ENCODE measurements around the gene VPS16. TPM values are rescaled to one million over a fixed set of nuclear protein-coding genes. Genes with fewer than 3 reads are reported as not detected.

The VPS16 gene
- total RNA-seq, 1 experiment from 2014 or later = 38.1 TPM

GRCh38 chr20:2891343-2891742 lies 50.8 kb downstream of the VPS16 start:
- peaks cover 94% of the 10 kb centered on the region for H3K79me2 ChIP-seq (ENCODE audit: insufficient read depth, low read length)
- H3K9ac ChIP-seq (ENCODE audit: low read length) = no peak overlapping the region
- H3K9me3 ChIP-seq (ENCODE audit: control insufficient read depth in 1 of 2, insufficient read depth in 1 of 2, low read depth in 1 of 2, low read length in 2 of 2) = no peaks in the 10 kb centered on the region; a peak in 1 of 4 replicates
- no peaks in the 10 kb centered on the region for H3K27me3 ChIP-seq (ENCODE audit: insufficient read depth, low read length)
- intact Hi-C loops (cut with micrococcal nuclease) = no loop called here
- ChIA-PET CTCF (no interaction called here), POLR2A (no interaction called here), RAD21 (ENCODE audit: low non-redundant PET in 1 of 2, low total read pairs in 2 of 2, uncharacterized antibody in 2 of 2, unreplicated experiment in 2 of 2) (no interaction called here)
- no peak overlapping the region for H3K4me2 ChIP-seq (ENCODE audit: low read length)
- H3K4me3 ChIP-seq (replicated peaks in 1 of 2; ENCODE audit: low read depth in 1 of 2, low read length in 2 of 2) = no peak overlapping the region
- H3K4me1 ChIP-seq (ENCODE audit: control insufficient read depth in 1 of 2, insufficient read depth in 2 of 2, low read length in 2 of 2) = peaks cover 0 to 15% of the 10 kb centered on the region in 2 experiments; a peak in 2 of 4 replicates
- ATAC-seq (no peak), DNase-seq (ENCODE audit: low read depth, low spot score) (no peak)
- H3K36me3 ChIP-seq (ENCODE audit: control insufficient read depth in 1 of 2, insufficient read depth in 2 of 2, low read length in 2 of 2) = no peaks in the 10 kb centered on the region
- no TSS peak for BruUV-seq (replicated peaks)
- no peak overlapping the region for H2AFZ ChIP-seq (ENCODE audit: low read depth, low read length, poor library complexity, severe bottlenecking)
- no peak for TF ChIP-seq ZNF274 (IDR thresholded peaks at IDR 0.05; ENCODE audit: low read depth, low read length)
- TF ChIP-seq SIN3A (IDR thresholded peaks at IDR 0.05; ENCODE audit: low read depth) = no peak
- TF ChIP-seq POLR2A (IDR thresholded peaks at IDR 0.05; ENCODE audit: borderline replicate concordance, extremely low read depth, insufficient read depth, insufficient read length) = no peak
- no peak for TF ChIP-seq SP1 (IDR thresholded peaks at IDR 0.05; ENCODE audit: low read depth)
- no peak for TF ChIP-seq JUND (IDR thresholded peaks at IDR 0.05)
- TF ChIP-seq FOSL1 (IDR thresholded peaks at IDR 0.05; ENCODE audit: low read depth) = no peak
- TF ChIP-seq, protein P1, sequence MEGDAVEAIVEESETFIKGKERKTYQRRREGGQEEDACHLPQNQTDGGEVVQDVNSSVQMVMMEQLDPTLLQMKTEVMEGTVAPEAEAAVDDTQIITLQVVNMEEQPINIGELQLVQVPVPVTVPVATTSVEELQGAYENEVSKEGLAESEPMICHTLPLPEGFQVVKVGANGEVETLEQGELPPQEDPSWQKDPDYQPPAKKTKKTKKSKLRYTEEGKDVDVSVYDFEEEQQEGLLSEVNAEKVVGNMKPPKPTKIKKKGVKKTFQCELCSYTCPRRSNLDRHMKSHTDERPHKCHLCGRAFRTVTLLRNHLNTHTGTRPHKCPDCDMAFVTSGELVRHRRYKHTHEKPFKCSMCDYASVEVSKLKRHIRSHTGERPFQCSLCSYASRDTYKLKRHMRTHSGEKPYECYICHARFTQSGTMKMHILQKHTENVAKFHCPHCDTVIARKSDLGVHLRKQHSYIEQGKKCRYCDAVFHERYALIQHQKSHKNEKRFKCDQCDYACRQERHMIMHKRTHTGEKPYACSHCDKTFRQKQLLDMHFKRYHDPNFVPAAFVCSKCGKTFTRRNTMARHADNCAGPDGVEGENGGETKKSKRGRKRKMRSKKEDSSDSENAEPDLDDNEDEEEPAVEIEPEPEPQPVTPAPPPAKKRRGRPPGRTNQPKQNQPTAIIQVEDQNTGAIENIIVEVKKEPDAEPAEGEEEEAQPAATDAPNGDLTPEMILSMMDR (IDR thresholded peaks at IDR 0.05 in 2 of 3, conservative IDR thresholded peaks at IDR 0.05 in 1 of 3; ENCODE audit: borderline replicate concordance in 1 of 3, insufficient read depth in 1 of 3, low read depth in 2 of 3, low read length in 2 of 3) = no peak
- TF ChIP-seq, protein P2, sequence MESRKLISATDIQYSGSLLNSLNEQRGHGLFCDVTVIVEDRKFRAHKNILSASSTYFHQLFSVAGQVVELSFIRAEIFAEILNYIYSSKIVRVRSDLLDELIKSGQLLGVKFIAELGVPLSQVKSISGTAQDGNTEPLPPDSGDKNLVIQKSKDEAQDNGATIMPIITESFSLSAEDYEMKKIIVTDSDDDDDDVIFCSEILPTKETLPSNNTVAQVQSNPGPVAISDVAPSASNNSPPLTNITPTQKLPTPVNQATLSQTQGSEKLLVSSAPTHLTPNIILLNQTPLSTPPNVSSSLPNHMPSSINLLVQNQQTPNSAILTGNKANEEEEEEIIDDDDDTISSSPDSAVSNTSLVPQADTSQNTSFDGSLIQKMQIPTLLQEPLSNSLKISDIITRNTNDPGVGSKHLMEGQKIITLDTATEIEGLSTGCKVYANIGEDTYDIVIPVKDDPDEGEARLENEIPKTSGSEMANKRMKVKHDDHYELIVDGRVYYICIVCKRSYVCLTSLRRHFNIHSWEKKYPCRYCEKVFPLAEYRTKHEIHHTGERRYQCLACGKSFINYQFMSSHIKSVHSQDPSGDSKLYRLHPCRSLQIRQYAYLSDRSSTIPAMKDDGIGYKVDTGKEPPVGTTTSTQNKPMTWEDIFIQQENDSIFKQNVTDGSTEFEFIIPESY (IDR thresholded peaks at IDR 0.05; ENCODE audit: extremely low read depth, insufficient replicate concordance, low read length) = no peak
- TF ChIP-seq ATF3 (IDR thresholded peaks at IDR 0.05) = no peak
- no peak for TF ChIP-seq SRF (IDR thresholded peaks at IDR 0.05; ENCODE audit: low read depth)
- no peak for TF ChIP-seq EGR1 (IDR thresholded peaks at IDR 0.05; ENCODE audit: low read depth)
- TF ChIP-seq RAD21 (IDR thresholded peaks at IDR 0.05; ENCODE audit: low read depth) = no peak
- TF ChIP-seq CEBPB (IDR thresholded peaks at IDR 0.05; ENCODE audit: low read depth) = no peak
- TF ChIP-seq TCF7L2 (IDR thresholded peaks at IDR 0.05; ENCODE audit: borderline replicate concordance, extremely low read depth, insufficient read depth, insufficient read length) = no peak
- TF ChIP-seq ZFX (IDR thresholded peaks at IDR 0.05) = no peak
- TF ChIP-seq POLR2AphosphoS5 (IDR thresholded peaks at IDR 0.05; ENCODE audit: low read depth, low read length) = no peak
- no peak for TF ChIP-seq CBX3 (IDR thresholded peaks at IDR 0.05; ENCODE audit: low read depth)
- TF ChIP-seq, protein P3, sequence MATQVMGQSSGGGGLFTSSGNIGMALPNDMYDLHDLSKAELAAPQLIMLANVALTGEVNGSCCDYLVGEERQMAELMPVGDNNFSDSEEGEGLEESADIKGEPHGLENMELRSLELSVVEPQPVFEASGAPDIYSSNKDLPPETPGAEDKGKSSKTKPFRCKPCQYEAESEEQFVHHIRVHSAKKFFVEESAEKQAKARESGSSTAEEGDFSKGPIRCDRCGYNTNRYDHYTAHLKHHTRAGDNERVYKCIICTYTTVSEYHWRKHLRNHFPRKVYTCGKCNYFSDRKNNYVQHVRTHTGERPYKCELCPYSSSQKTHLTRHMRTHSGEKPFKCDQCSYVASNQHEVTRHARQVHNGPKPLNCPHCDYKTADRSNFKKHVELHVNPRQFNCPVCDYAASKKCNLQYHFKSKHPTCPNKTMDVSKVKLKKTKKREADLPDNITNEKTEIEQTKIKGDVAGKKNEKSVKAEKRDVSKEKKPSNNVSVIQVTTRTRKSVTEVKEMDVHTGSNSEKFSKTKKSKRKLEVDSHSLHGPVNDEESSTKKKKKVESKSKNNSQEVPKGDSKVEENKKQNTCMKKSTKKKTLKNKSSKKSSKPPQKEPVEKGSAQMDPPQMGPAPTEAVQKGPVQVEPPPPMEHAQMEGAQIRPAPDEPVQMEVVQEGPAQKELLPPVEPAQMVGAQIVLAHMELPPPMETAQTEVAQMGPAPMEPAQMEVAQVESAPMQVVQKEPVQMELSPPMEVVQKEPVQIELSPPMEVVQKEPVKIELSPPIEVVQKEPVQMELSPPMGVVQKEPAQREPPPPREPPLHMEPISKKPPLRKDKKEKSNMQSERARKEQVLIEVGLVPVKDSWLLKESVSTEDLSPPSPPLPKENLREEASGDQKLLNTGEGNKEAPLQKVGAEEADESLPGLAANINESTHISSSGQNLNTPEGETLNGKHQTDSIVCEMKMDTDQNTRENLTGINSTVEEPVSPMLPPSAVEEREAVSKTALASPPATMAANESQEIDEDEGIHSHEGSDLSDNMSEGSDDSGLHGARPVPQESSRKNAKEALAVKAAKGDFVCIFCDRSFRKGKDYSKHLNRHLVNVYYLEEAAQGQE (IDR thresholded peaks at IDR 0.05; ENCODE audit: low read depth) = no peak
- TF ChIP-seq EZH2 (IDR thresholded peaks at IDR 0.05) = no peak
- no peak overlapping the region for H3K27ac ChIP-seq (ENCODE audit: low read depth, low read length)
- H3K9me2 ChIP-seq (ENCODE audit: insufficient read depth) = no peaks in the 10 kb centered on the region
- H4K20me1 ChIP-seq (ENCODE audit: insufficient read depth) = no peaks in the 10 kb centered on the region
